BLaER1 treated with 17β-estradiol and CSF1 and Interleukin-3, amounts not matched to agents 10 nM and 100 nM (cell line): ENCODE data around the gene ADCY3.

Source experiments
- H3K27ac ChIP-seq, 11 experiments: shearing (Covaris generic); formaldehyde crosslinking; 2 replicates each; pipeline ENCODE4 v1.8.1; 2022
- H3K27me3 ChIP-seq, 11 experiments: shearing (Covaris generic); formaldehyde crosslinking; 2 replicates each; pipeline ENCODE4 v1.8.1; 2022
- H3K36me3 ChIP-seq, 11 experiments: shearing (Covaris generic); formaldehyde crosslinking; 2 replicates each; pipeline ENCODE4 v1.8.1; 2022
- H3K4me1 ChIP-seq, 10 experiments: shearing (Covaris generic); formaldehyde crosslinking; 2 replicates each; pipeline ENCODE4 v1.8.1; 2022
- H3K4me2 ChIP-seq, 11 experiments: shearing (Covaris generic); formaldehyde crosslinking; 2 replicates each; pipeline ENCODE4 v1.8.1; 2022
- H3K4me3 ChIP-seq, 10 experiments: shearing (Covaris generic); formaldehyde crosslinking; 2 replicates each; pipeline ENCODE4 v1.8.1; 2022
- H3K9ac ChIP-seq, 11 experiments: shearing (Covaris generic); formaldehyde crosslinking; 2 replicates each; pipeline ENCODE4 v1.8.1; 2022
- H3K9me3 ChIP-seq, 11 experiments: shearing (Covaris generic); formaldehyde crosslinking; replicated peaks in 1 of 11; 2 replicates each; pipeline ENCODE4 v1.8.1; 2022
- H4K20me1 ChIP-seq, 11 experiments: shearing (Covaris generic); formaldehyde crosslinking; 2 replicates each; pipeline ENCODE4 v1.8.1; 2022
- Cebpa-rat ChIP-seq, 11 experiments: shearing (Covaris generic); IDR thresholded peaks; 2 replicates each; pipeline ENCODE4 v1.8.1; 2022

Gene ADCY3

DNA sequence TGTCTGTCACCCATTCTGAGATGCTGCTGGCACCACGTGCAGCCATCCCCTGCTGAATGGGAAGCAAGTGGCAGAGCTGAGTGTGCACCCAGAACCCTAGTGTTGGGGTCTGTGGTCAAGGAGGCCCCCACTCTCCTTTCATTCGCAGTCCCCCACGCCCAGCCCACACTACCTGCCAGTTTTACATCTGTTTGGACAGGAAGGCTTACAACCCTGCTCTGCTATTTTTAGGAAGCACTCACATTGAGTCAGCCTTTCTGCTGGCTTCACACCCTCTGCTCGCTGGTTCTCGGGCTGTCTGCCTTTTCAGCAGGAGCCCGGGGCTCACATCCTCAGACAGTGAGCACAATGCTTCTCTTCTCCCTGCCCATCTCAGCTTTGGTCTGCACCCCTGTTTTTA is 10.7 kb upstream of the ADCY3 start:
- H3K27me3 ChIP-seq: no peaks in the 10 kb centered on the region
- H3K4me3 ChIP-seq: no peak overlapping the region
- no peak for TF ChIP-seq Cebpa-rat (IDR thresholded peaks at IDR 0.05)
- peak overlapping the region; percentile 25 to 63 (median 52) for H3K4me2 ChIP-seq
- no peaks in the 10 kb centered on the region for H4K20me1 ChIP-seq
- H3K27ac ChIP-seq: no peak overlapping the region
- H3K36me3 ChIP-seq: no peaks in the 10 kb centered on the region
- H3K9ac ChIP-seq: peak overlapping the region in 1 of 11 experiments; percentile 41; a peak in 3 of 22 replicates
- H3K9me3 ChIP-seq: no peaks in the 10 kb centered on the region
- peaks cover 20 to 29% (median 24%) of the 10 kb centered on the region in 10 experiments for H3K4me1 ChIP-seq

DNA sequence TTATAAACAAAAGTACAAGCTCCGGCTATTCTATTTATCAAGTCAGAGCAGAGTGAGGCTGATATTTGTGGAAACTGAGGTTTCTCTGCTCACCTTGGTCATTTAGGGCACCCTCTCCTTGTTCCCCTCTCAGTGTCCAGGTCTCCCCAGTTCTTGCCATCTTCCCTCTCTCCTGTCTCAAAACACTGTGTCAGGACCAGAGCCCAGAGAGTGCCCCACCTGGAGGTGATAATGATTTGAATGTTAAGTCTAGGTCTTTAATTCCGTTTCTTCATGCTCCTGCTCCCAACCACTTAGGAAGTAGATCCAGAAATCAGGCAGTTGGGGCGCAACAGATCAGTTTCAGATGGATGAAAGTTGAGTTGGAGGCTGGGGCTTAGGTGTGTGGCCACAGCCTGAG is 9.2 kb upstream of the ADCY3 start:
- Histone ChIP-seq H3K27ac (no peak overlapping the region), H3K4me2 (no peak overlapping the region), H3K36me3 (no peaks in the 10 kb centered on the region), H3K9ac (no peak overlapping the region), H3K4me3 (no peak overlapping the region), H4K20me1 (no peaks in the 10 kb centered on the region), H3K27me3 (no peaks in the 10 kb centered on the region), H3K4me1 (peaks cover 20 to 30% (median 25%) of the 10 kb centered on the region in 10 experiments), H3K9me3 (no peaks in the 10 kb centered on the region)
- TF ChIP-seq Cebpa-rat (IDR thresholded peaks at IDR 0.05): no peak

DNA sequence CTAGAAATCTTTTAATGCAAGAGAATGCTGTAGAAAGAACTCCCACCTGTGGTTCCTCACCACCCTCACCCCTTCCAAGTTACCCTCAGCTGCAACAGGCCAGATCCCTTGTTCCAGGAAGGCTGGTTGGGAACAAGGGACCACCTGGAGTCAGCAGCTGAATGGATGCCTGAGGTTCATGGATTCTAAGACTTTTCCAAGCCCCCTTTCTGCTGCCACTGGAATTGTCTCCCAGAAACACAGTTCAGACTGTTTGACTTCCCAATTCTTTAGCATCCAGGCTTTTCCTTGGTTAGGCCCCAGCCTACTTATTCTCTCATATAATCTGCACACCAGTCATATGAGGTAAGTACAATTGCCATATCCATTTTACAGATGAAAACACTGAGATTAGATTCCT is 8.0 kb upstream of the ADCY3 start:
- Histone ChIP-seq H3K27me3 (no peaks in the 10 kb centered on the region), H3K9ac (no peak overlapping the region), H3K4me1 (peaks cover 20 to 37% (median 25%) of the 10 kb centered on the region in 10 experiments), H4K20me1 (no peaks in the 10 kb centered on the region), H3K9me3 (no peaks in the 10 kb centered on the region), H3K36me3 (no peaks in the 10 kb centered on the region), H3K4me3 (no peak overlapping the region), H3K4me2 (no peak overlapping the region), H3K27ac (no peak overlapping the region)
- TF ChIP-seq Cebpa-rat (IDR thresholded peaks at IDR 0.05): no peak

DNA sequence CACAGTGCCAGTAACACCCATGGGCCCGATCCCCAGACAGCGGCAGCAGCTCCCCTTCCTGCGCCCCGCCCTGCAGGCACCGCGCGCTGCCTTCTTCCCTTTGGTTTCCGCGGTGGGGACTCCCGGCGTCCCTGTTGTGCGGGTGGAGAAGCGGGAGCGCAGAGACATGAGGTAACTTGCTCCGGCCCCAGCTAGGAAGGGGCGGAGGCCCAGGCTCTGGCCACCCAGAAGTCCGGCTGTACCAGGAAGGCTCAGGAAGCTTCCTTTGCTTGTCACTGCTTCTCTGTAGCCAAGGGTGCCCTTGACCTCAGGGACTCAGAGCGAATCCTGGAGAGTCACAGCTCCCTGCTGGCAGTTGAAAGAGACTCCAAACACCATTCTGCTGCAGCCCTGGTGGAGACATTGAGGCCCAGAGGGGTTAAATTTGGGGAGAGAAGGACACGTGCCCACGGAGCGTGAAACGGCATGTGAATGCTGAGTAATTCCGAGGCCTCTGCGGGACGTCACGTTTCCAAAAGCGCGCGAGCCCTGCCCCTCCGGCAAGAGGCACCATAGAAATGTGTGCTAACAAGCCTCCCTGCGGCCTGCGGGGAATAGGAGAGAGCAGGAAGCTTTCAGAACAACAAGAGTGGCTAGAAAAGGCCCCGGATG is 6.7 kb upstream of the ADCY3 start:
- Histone ChIP-seq H4K20me1 (no peaks in the 10 kb centered on the region), H3K4me1 (peaks cover 20 to 37% (median 25%) of the 10 kb centered on the region in 10 experiments), H3K27me3 (no peaks in the 10 kb centered on the region), H3K4me3 (peak overlapping the region; percentile 2 to 56 (median 31); a peak in 15 of 20 replicates), H3K9ac (peak overlapping the region in 10 of 11 experiments; percentile 14 to 59 (median 46); a peak in 18 of 22 replicates), H3K27ac (peak overlapping the region in 7 of 11 experiments; percentile 7 to 48 (median 29); a peak in 8 of 22 replicates), H3K9me3 (no peaks in the 10 kb centered on the region), H3K4me2 (peak overlapping the region; percentile 75 to 93 (median 84)), H3K36me3 (no peaks in the 10 kb centered on the region)
- no peak for TF ChIP-seq Cebpa-rat (IDR thresholded peaks at IDR 0.05)

DNA sequence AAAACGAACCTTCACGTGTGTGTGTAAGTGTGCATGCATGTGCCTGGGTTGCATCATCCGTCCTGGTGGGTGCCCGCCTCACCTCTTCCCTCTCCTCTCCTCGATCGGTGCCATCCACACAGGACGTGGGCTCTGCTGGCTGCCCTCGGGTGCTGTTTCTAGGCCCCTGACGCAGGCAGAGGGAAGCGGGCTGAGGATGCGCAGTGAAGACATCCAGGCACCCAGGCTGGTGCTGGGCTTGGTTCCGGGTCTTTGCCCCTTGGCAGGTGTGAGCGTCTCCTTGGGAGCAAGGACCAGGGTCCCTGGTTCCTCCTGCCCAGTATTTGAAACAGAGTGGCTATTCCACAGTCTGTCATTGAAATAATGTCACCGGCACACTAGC is 6.2 kb upstream of the ADCY3 start:
- H3K27me3 ChIP-seq: peaks cover 0 to 4% (median 0%) of the 10 kb centered on the region in 11 experiments; a peak in 2 of 22 replicates
- H3K9me3 ChIP-seq: no peaks in the 10 kb centered on the region
- peak overlapping the region in 10 of 11 experiments; percentile 14 to 59 (median 46); a peak in 15 of 22 replicates for H3K9ac ChIP-seq
- H3K36me3 ChIP-seq: no peaks in the 10 kb centered on the region
- H3K4me1 ChIP-seq: peaks cover 20 to 33% (median 25%) of the 10 kb centered on the region in 10 experiments
- H4K20me1 ChIP-seq: no peaks in the 10 kb centered on the region
- peak overlapping the region in 4 of 11 experiments; percentile 7 to 48 (median 34); a peak in 5 of 22 replicates for H3K27ac ChIP-seq
- no peak for TF ChIP-seq Cebpa-rat (IDR thresholded peaks at IDR 0.05)
- peak overlapping the region in 9 of 10 experiments; percentile 2 to 56 (median 37); a peak in 13 of 20 replicates for H3K4me3 ChIP-seq
- H3K4me2 ChIP-seq: peak overlapping the region; percentile 75 to 93 (median 84)

DNA sequence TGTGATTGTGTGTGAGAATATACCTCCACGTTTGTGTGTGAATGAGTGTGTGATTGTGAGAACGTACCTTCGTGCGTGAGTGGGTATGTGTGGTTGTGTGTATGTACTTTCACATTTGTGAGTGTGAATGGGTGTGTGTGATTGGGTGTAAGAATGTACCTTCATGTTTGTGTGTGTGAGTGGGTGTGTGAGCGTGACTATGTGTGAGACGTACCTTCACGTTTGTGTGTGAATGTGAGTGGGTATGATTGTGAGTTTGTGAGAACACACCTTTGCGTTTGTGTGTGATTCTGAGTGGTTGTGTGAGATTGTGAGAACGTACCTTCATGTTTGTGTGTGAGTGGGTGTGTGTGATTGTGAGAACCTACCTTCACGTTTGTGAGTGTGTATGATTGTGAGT is 5.8 kb upstream of the ADCY3 start:
- Histone ChIP-seq H3K4me1 (peaks cover 17 to 29% (median 24%) of the 10 kb centered on the region in 10 experiments), H3K36me3 (no peaks in the 10 kb centered on the region), H3K9me3 (no peaks in the 10 kb centered on the region), H3K4me2 (peak overlapping the region; percentile 75 to 93 (median 84); a peak in 21 of 22 replicates), H3K9ac (no peak overlapping the region), H3K27me3 (peaks cover 0 to 8% (median 0%) of the 10 kb centered on the region in 11 experiments; a peak in 5 of 22 replicates), H3K4me3 (no peak overlapping the region), H3K27ac (no peak overlapping the region), H4K20me1 (no peaks in the 10 kb centered on the region)
- TF ChIP-seq Cebpa-rat (IDR thresholded peaks at IDR 0.05): no peak

DNA sequence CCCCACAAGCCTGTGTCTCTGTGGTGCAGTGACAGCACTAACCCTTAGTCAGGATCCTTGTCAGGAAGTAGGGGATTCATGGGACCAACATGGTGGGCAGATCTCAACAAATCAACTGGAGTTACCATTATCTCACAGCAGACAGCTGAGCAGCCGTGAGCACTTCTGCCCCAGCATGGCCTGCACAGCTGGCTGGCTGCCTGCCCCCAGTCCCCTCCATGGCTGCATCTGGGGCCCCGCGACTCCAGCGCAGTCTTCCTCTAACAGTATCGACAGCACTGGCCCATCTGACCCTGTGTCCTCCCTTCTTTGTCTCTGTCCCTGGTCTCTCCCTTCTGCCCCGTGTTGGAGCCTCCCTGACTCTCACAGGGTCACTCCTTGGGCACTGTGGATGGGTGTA is 4.7 kb upstream of the ADCY3 start:
- Histone ChIP-seq H3K27ac (no peak overlapping the region), H3K9me3 (no peaks in the 10 kb centered on the region), H3K4me2 (no peak overlapping the region; a peak in 1 of 22 replicates), H3K9ac (no peak overlapping the region), H3K36me3 (no peaks in the 10 kb centered on the region), H4K20me1 (no peaks in the 10 kb centered on the region), H3K4me1 (peaks cover 14 to 26% (median 21%) of the 10 kb centered on the region in 10 experiments), H3K27me3 (peaks cover 0 to 12% (median 0%) of the 10 kb centered on the region in 11 experiments; a peak in 5 of 22 replicates), H3K4me3 (no peak overlapping the region)
- TF ChIP-seq Cebpa-rat (IDR thresholded peaks at IDR 0.05): no peak

DNA sequence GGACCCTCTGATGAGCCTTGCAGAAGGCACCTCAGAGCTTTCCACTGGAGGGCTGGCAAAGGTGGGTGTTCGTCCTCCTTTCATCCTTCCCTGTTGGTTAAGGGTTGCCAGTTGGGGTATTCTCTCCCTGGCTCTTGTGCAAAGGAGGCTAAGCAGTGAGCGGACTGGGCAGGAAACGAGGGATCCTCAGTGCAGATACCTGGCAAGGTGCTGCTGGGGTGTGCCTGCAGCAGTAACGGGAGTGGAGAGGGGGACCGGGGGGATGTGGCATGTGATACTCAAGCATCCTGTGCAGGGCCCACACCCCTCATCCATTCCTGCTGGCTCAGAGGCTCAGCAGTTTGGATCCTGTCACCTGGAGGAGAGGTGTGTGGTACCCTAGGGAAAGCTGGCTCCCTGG is 4.2 kb upstream of the ADCY3 start:
- Histone ChIP-seq H3K4me2 (peak overlapping the region in 3 of 11 experiments; percentile 3 to 39 (median 15); a peak in 5 of 22 replicates), H3K9ac (no peak overlapping the region), H3K36me3 (no peaks in the 10 kb centered on the region), H3K4me1 (peaks cover 16 to 29% (median 23%) of the 10 kb centered on the region in 10 experiments), H3K27ac (no peak overlapping the region), H3K27me3 (peaks cover 0 to 12% (median 0%) of the 10 kb centered on the region in 11 experiments; a peak in 5 of 22 replicates), H4K20me1 (peaks cover 0 to 2% (median 0%) of the 10 kb centered on the region in 11 experiments; a peak in 4 of 22 replicates), H3K4me3 (no peak overlapping the region), H3K9me3 (no peaks in the 10 kb centered on the region)
- TF ChIP-seq Cebpa-rat (IDR thresholded peaks at IDR 0.05): no peak

DNA sequence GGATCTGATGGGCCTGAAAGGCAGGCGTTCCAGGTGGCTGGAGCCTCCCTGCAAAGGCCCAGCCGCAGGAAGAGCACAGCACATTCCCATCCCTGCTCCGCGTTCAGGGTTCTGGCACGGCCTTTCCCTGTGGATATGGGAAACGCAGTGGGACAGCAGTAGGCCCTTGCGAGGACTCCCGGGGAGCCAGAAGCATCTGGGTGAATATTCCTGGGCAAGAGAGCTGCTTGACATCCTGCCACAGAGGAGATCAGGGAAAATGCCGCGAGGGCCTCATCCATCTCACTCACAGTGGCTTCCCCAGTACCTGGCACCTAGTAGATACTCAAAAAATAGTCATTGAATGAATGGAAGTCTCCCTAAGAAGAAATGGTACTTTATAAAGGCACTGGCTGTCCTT is 3.1 kb upstream of the ADCY3 start:
- Histone ChIP-seq H3K36me3 (peaks cover 0 to 4% (median 0%) of the 10 kb centered on the region in 11 experiments; a peak in 3 of 22 replicates), H3K9me3 (no peaks in the 10 kb centered on the region), H3K4me2 (no peak overlapping the region), H3K27ac (no peak overlapping the region), H3K27me3 (peaks cover 0 to 12% (median 0%) of the 10 kb centered on the region in 11 experiments; a peak in 5 of 22 replicates), H3K4me1 (peaks cover 28 to 41% (median 35%) of the 10 kb centered on the region in 10 experiments), H3K4me3 (no peak overlapping the region), H3K9ac (no peak overlapping the region), H4K20me1 (peaks cover 0 to 14% (median 10%) of the 10 kb centered on the region in 11 experiments; a peak in 17 of 22 replicates)
- no peak for TF ChIP-seq Cebpa-rat (IDR thresholded peaks at IDR 0.05)
